Coronary artery (tissue), 2 donors: Measurements from ENCODE around the gene CRYBA2.

ENCODE experiments used
- DNase-seq: peaks from one replicate; pipeline ENCODE4 v3.0.0-alpha.2; 2017; ENCODE audit warnings: low spot score
- H3K27ac ChIP-seq, 2 donors: fragments of 200-600 bp; sonication (generic); one replicate each; pipeline ENCODE4 v1.5.1; 2016 to 2019
- H3K4me3 ChIP-seq: fragments of 200-600 bp; sonication (generic); 2 replicates; pipeline ENCODE4 v1.5.1; 2016; ENCODE audit warnings: mild to moderate bottlenecking, moderate library complexity
- CTCF ChIP-seq: fragments of 200-600 bp; sonication (generic); IDR thresholded peaks from one replicate; pipeline ENCODE4 v1.5.1; 2019; ENCODE audit warnings: antibody characterized with exemption

CRYBA2 gene

GRCh38 chr2:218982586-218983262 lies 10.5 kb downstream of the CRYBA2 start:
- no peak for DNase-seq
- TF ChIP-seq CTCF: no peak
- Histone ChIP-seq H3K27ac (no peak overlapping the region), H3K4me3 (peak overlapping the region; percentile 67)

GRCh38 chr2:218981881-218982585 lies 11.2 kb downstream of the CRYBA2 start:
- H3K4me3 ChIP-seq: peak overlapping the region; percentile 67
- no peak overlapping the region for H3K27ac ChIP-seq
- no peak for DNase-seq
- no peak for TF ChIP-seq CTCF

GRCh38 chr2:218981390-218981880 lies 11.8 kb downstream of the CRYBA2 start:
- no peak for TF ChIP-seq CTCF
- H3K4me3 ChIP-seq: peak overlapping the region; percentile 67
- no peak for DNase-seq
- H3K27ac ChIP-seq: no peak overlapping the region

GRCh38 chr2:218980735-218981389 lies 12.4 kb downstream of the CRYBA2 start:
- no peak overlapping the region for H3K27ac ChIP-seq
- peak overlapping the region; percentile 67 for H3K4me3 ChIP-seq
- TF ChIP-seq CTCF: no peak
- DNase-seq: no peak

- DNase-seq: no peak
- Histone ChIP-seq H3K27ac (no peak overlapping the region), H3K4me3 (peak overlapping the region; percentile 67)
- TF ChIP-seq CTCF: peak; percentile 93
Measured at GRCh38 chr2:218979846-218980734, 13.1 kb downstream of the CRYBA2 start.

GRCh38 chr2:218975060-218975777 lies 18.0 kb downstream of the CRYBA2 start:
- Histone ChIP-seq H3K4me3 (no peak overlapping the region), H3K27ac (no peak overlapping the region)
- TF ChIP-seq CTCF: no peak
- no peak for DNase-seq
